Osteoblast (primary cell): ENCODE data around the gene MICALL2. TPM values are rescaled to one million over a fixed set of nuclear protein-coding genes. Genes with fewer than 3 reads are reported as not detected.

Experiments used
- DNase-seq: peaks from one replicate; pipeline ENCODE4 v3.0.0; 2011; ENCODE audit warnings: low spot score, mixed read lengths; ENCODE audit not compliant: insufficient read length; ENCODE audit errors: missing footprints
- H2AFZ ChIP-seq: 2 replicates; pipeline ENCODE4 v1.6.0; 2011; ENCODE audit warnings: mild to moderate bottlenecking, low read length
- H3K27ac ChIP-seq: 2 replicates; pipeline ENCODE4 v1.5.1; 2011; ENCODE audit warnings: mild to moderate bottlenecking, low read depth, low read length, moderate library complexity
- H3K27me3 ChIP-seq: 2 replicates; pipeline ENCODE4 v1.6.0; 2012; ENCODE audit warnings: mild to moderate bottlenecking, control low read depth, inconsistent platforms, low read length, moderate library complexity; ENCODE audit not compliant: insufficient read depth
- H3K36me3 ChIP-seq: 2 replicates; pipeline ENCODE4 v1.5.1; 2011; ENCODE audit warnings: mild to moderate bottlenecking, low read length, control low read depth, moderate library complexity; ENCODE audit not compliant: insufficient read depth
- H3K4me1 ChIP-seq: 2 replicates; pipeline ENCODE4 v1.5.1; 2011; ENCODE audit warnings: mild to moderate bottlenecking, low read length, control low read depth, moderate library complexity; ENCODE audit not compliant: insufficient read depth
- H3K4me2 ChIP-seq: 2 replicates; pipeline ENCODE4 v1.6.0; 2011; ENCODE audit warnings: mild to moderate bottlenecking, low read length; ENCODE audit not compliant: insufficient read depth
- H3K4me3 ChIP-seq: fragments of 200-600 bp; sonication (generic); 3 replicates; pipeline ENCODE4 v1.5.1; 2012; ENCODE audit warnings: mild to moderate bottlenecking, low read length, inconsistent platforms; ENCODE audit not compliant: insufficient read depth
- H3K79me2 ChIP-seq: 2 replicates; pipeline ENCODE4 v1.6.0; 2012; ENCODE audit warnings: mild to moderate bottlenecking, low read length, control low read depth, inconsistent platforms; ENCODE audit not compliant: insufficient read depth
- H3K9me3 ChIP-seq: 2 replicates; pipeline ENCODE4 v1.5.1; 2011; ENCODE audit warnings: low read depth, low read length, control low read depth
- H4K20me1 ChIP-seq: 2 replicates; pipeline ENCODE4 v1.6.0; 2012; ENCODE audit warnings: mild to moderate bottlenecking, low read length, control low read depth; ENCODE audit not compliant: insufficient read depth
- CTCF ChIP-seq: IDR thresholded peaks from 2 replicates; pipeline ENCODE4 v1.5.1; 2011; ENCODE audit warnings: mild to moderate bottlenecking, low read depth, low read length, moderate library complexity; ENCODE audit errors: extremely low read depth
- total RNA-seq: library from RNA; depleted of rRNA; stranded (reverse); fragments of >200 nt; gene quantifications from 2 replicates; pipeline ENCODE4 v1.2.3, GENCODE V29; 2012

Gene MICALL2
- total RNA-seq, 1 donor = 30.4 TPM

GRCh38 chr7:1495564-1496242 is 36.4 kb upstream of the MICALL2 start:
- Histone ChIP-seq H2AFZ (no peak overlapping the region), H4K20me1 (peaks cover 4% of the 10 kb centered on the region), H3K4me3 (no peak overlapping the region), H3K4me2 (no peak overlapping the region), H3K79me2 (peaks cover 8% of the 10 kb centered on the region), H3K4me1 (no peaks in the 10 kb centered on the region), H3K27me3 (no peaks in the 10 kb centered on the region), H3K9me3 (no peaks in the 10 kb centered on the region), H3K27ac (no peak overlapping the region), H3K36me3 (peaks cover 38% of the 10 kb centered on the region)
- peak; percentile 97 for DNase-seq
- TF ChIP-seq CTCF = no peak

- no peak for DNase-seq
- Histone ChIP-seq H3K79me2 (peaks cover under 1% of the 10 kb centered on the region), H2AFZ (no peak overlapping the region), H3K9me3 (no peaks in the 10 kb centered on the region), H3K27me3 (no peaks in the 10 kb centered on the region), H3K4me3 (no peak overlapping the region), H3K4me2 (no peak overlapping the region), H3K4me1 (no peaks in the 10 kb centered on the region), H3K36me3 (peaks cover 39% of the 10 kb centered on the region), H4K20me1 (no peaks in the 10 kb centered on the region), H3K27ac (no peak overlapping the region)
- no peak for TF ChIP-seq CTCF
Measured at GRCh38 chr7:1494866-1495563, 35.7 kb upstream of the MICALL2 start.

GRCh38 chr7:1494447-1494846 is 35.2 kb upstream of the MICALL2 start:
- H3K9me3 ChIP-seq = no peaks in the 10 kb centered on the region
- no peak for DNase-seq
- H2AFZ ChIP-seq = no peak overlapping the region
- no peaks in the 10 kb centered on the region for H3K79me2 ChIP-seq
- no peaks in the 10 kb centered on the region for H3K4me1 ChIP-seq
- H3K4me2 ChIP-seq = no peak overlapping the region
- H3K4me3 ChIP-seq = no peak overlapping the region
- no peak overlapping the region for H3K27ac ChIP-seq
- no peaks in the 10 kb centered on the region for H3K27me3 ChIP-seq
- H3K36me3 ChIP-seq = peaks cover 38% of the 10 kb centered on the region
- no peaks in the 10 kb centered on the region for H4K20me1 ChIP-seq
- no peak for TF ChIP-seq CTCF

- no peak for TF ChIP-seq CTCF
Measured at GRCh38 chr7:1493571-1493970, 34.3 kb upstream of the MICALL2 start.

More at GRCh38 chr7:1493571-1493970, 34.3 kb upstream of the MICALL2 start:
- no peak overlapping the region for H3K4me3 ChIP-seq
- H3K4me2 ChIP-seq = no peak overlapping the region
- H3K27ac ChIP-seq = no peak overlapping the region
- no peaks in the 10 kb centered on the region for H4K20me1 ChIP-seq
- no peaks in the 10 kb centered on the region for H3K27me3 ChIP-seq
- H3K4me1 ChIP-seq = no peaks in the 10 kb centered on the region
- H3K36me3 ChIP-seq = peaks cover 44% of the 10 kb centered on the region
- no peaks in the 10 kb centered on the region for H3K9me3 ChIP-seq
- H3K79me2 ChIP-seq = no peaks in the 10 kb centered on the region
- H2AFZ ChIP-seq = no peak overlapping the region
- no peak for DNase-seq
